SU-DHL-6 (cell line): Measurements from ENCODE around the gene BCO1.

Source experiments
- CTCF ChIP-seq: fragments of 200-600 bp; sonication (generic); IDR thresholded peaks from one replicate; pipeline ENCODE4 v1.5.1; 2017; ENCODE audit warnings: antibody characterized with exemption, mild to moderate bottlenecking, low read length, moderate library complexity; ENCODE audit not compliant: insufficient read depth, poor library complexity, severe bottlenecking
- EZH2phosphoT487 ChIP-seq: fragments of 200-600 bp; sonication (generic), shearing (Covaris generic); conservative IDR thresholded peaks from 2 replicates; pipeline ENCODE4 v1.6.1; 2018; ENCODE audit warnings: mild to moderate bottlenecking, antibody characterized with exemption, low read length, moderate library complexity, mixed read lengths

DNA sequence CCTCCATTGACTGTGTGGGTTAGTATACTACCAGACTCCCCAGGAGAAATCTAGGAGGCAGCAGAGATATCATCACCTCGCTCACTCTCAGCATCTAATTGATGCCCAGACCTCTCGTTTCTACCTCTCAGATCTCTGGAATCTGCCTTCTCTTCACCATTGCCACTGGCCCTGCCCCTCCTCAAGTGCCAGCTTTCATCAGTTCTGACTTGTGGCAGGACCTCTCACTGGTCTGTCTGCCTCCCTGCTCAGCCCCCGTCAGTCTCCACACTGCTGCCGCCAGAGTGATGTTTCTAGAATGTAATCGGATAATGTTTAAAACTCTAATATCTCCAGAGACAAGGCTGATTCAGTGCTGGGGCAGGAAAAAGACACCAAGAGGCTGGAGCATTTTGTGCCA lies 91.5 kb downstream of the BCO1 start:
- TF ChIP-seq EZH2phosphoT487: no peak
- TF ChIP-seq CTCF: no peak
